K562 (cell line): ENCODE data around the gene FOXJ1. TPM values are rescaled to one million over a fixed set of nuclear protein-coding genes. Genes with fewer than 3 reads are reported as not detected.
A peak's percentile ranks its signal among the peaks of the same experiment; 100 is the strongest.

Experiments
- BRD9 ChIP-seq: fragments of 450-650 bp; IDR thresholded peaks from 2 replicates; pipeline ENCODE4 v1.6.1; 2018; ENCODE audit warnings: low read depth; ENCODE audit not compliant: partially characterized antibody
- CEBPB ChIP-seq: fragments of 450-650 bp; IDR thresholded peaks from 2 replicates; pipeline ENCODE4 v1.6.1; 2016; ENCODE audit warnings: missing genetic modification characterization, missing compliant biosample characterization
- DPF2 ChIP-seq: fragments of 450-650 bp; IDR thresholded peaks from 2 replicates; pipeline ENCODE4 v1.6.1; 2016
- EP300 ChIP-seq: IDR thresholded peaks from 2 replicates; pipeline ENCODE4 v1.6.1; 2012; ENCODE audit warnings: low read length, improper control_type of control experiment
- GABPA ChIP-seq: fragments of 200-800 bp; sonication (Bioruptor generic); conservative IDR thresholded peaks from 2 replicates; pipeline ENCODE4 v1.6.1; 2016; ENCODE audit warnings: low read depth, missing genetic modification characterization, missing compliant biosample characterization
- GATAD2B ChIP-seq: fragments of 450-650 bp; IDR thresholded peaks from 2 replicates; pipeline ENCODE4 v1.6.1; 2017; ENCODE audit warnings: mild to moderate bottlenecking, borderline replicate concordance
- KLF13 ChIP-seq: fragments of 450-650 bp; IDR thresholded peaks from 2 replicates; pipeline ENCODE4 v1.6.1; 2016; ENCODE audit warnings: missing genetic modification characterization, low read depth, mild to moderate bottlenecking, missing compliant biosample characterization, moderate library complexity, borderline replicate concordance
- MTA3 ChIP-seq: fragments of 450-650 bp; formaldehyde crosslinking; IDR thresholded peaks from 2 replicates; pipeline ENCODE4 v1.6.1; 2017; ENCODE audit warnings: mild to moderate bottlenecking, borderline replicate concordance
- NRF1 ChIP-seq, 2 experiments: fragments of 450-650 bp; IDR thresholded peaks in 1 of 2; conservative IDR thresholded peaks in 1 of 2; 2 replicates each; pipeline ENCODE4 v1.6.1; 2014; ENCODE audit warnings: mild to moderate bottlenecking in 2 of 2
- PHF20 ChIP-seq: fragments of 450-650 bp; IDR thresholded peaks from 2 replicates; pipeline ENCODE4 v1.6.1; 2018; ENCODE audit not compliant: partially characterized antibody
- TAF1 ChIP-seq: IDR thresholded peaks from 2 replicates; pipeline ENCODE4 v1.6.1; 2011; ENCODE audit warnings: mild to moderate bottlenecking, low read length, moderate library complexity; ENCODE audit not compliant: insufficient read depth, control insufficient read depth, severe bottlenecking; ENCODE audit errors: extremely low read depth
- YY1 ChIP-seq, 3 experiments: IDR thresholded peaks; 2 replicates each; pipeline ENCODE4 v1.6.1; 2011; ENCODE audit warnings: low read length in 2 of 3, mild to moderate bottlenecking in 2 of 3, moderate library complexity in 2 of 3, borderline replicate concordance in 1 of 3, control low read depth in 1 of 3, low read depth in 1 of 3; ENCODE audit not compliant: insufficient read depth in 3 of 3, insufficient replicate concordance in 2 of 3, control insufficient read depth in 1 of 3, insufficient read length in 1 of 3; ENCODE audit errors: extremely low read depth in 1 of 3
- ZBTB11 ChIP-seq, 3 experiments: fragments of 200-800 bp in 1 of 3; fragments of 250-450 bp in 1 of 3; fragments of 450-650 bp in 1 of 3; sonication (Bioruptor Pico) in 1 of 3; sonication (Bioruptor generic) in 1 of 3; formaldehyde crosslinking in 1 of 3; IDR thresholded peaks; 2 replicates each; pipeline versions ENCODE4 v1.6.1 to v1.8.0; 2016 to 2022; ENCODE audit warnings: mild to moderate bottlenecking in 2 of 3, missing genetic modification characterization in 2 of 3, missing compliant biosample characterization in 1 of 3, moderate library complexity in 1 of 3
- ZNF507 ChIP-seq: conservative IDR thresholded peaks from 2 replicates; pipeline ENCODE4 v1.6.1; 2017; ENCODE audit warnings: missing genetic modification characterization, missing compliant biosample characterization
- ZNF561 ChIP-seq: fragments of 450-650 bp; formaldehyde crosslinking; conservative IDR thresholded peaks from 2 replicates; pipeline ENCODE4 v1.4.0; 2020; ENCODE audit warnings: mild to moderate bottlenecking, moderate library complexity
- ZNF592 ChIP-seq: fragments of 450-650 bp; IDR thresholded peaks from 2 replicates; pipeline ENCODE4 v1.6.1; 2017; ENCODE audit warnings: antibody characterized with exemption, mild to moderate bottlenecking
- polyA plus RNA-seq, 8 experiments: library from polyadenylated mRNA; depleted of rRNA in 4 of 8; stranded (reverse) in 5 of 8; unstranded in 3 of 8; fragments of >200 nt; fragmentation: Nextera tagmentation in 2 of 8; fragmentation: Illumina TruSeq in 1 of 8; extraction: Ambion mirVana in 2 of 8; extraction: Trizol in 1 of 8; gene quantifications; 2 replicates each; pipeline versions ENCODE4 v1.2.1 to v1.2.3, GENCODE V29; 2011 to 2014; ENCODE audit warnings: inconsistent platforms in 1 of 8, missing spikeins in 1 of 8
- total RNA-seq, 7 experiments: library from RNA; depleted of rRNA in 6 of 7; stranded (reverse); fragments of >200 nt in 6 of 7; fragmentation: Illumina TruSeq in 2 of 7; extraction: Trizol in 2 of 7; gene quantifications; 2 replicates each; pipeline versions ENCODE4 v1.2.1 to v1.2.3, GENCODE V29; 2011 to 2021; ENCODE audit warnings: low replicate concordance in 1 of 7

FOXJ1 gene
- total and polyA plus RNA-seq, 9 of the 15 experiments (the other 6 are each of a cell fraction or from before 2014, with no cell fraction given): 0.07 TPM; not detected in 8

GRCh38 chr17:76179496-76180467 is 38.7 kb upstream of the FOXJ1 start (continued):
- TF ChIP-seq CEBPB (tag): peak; percentile 33
- 0 out of 2 replicates have a peak, but pooled peaks have one; percentile 55 for TF ChIP-seq GATAD2B
- TF ChIP-seq YY1 (IDR thresholded peaks at IDR 0.05; ENCODE audit: borderline replicate concordance in 1 of 3, control insufficient read depth in 1 of 3, extremely low read depth in 1 of 3, insufficient read depth in 3 of 3, insufficient read length in 1 of 3, insufficient replicate concordance in 2 of 3, low read depth in 1 of 3, low read length in 2 of 3): peak in 1 of 3 experiments; percentile 42
- TF ChIP-seq MTA3: no peak
- TF ChIP-seq ZBTB11 (CRISPR knock-in tag; IDR thresholded peaks at IDR 0.05): 0 out of 6 replicates have a peak, but pooled peaks of 1 of the 3 experiments have one; percentile 8
- peak; percentile 36 for TF ChIP-seq PHF20
- TF ChIP-seq KLF13: no peak
- peak; percentile 75 for TF ChIP-seq BRD9
- TF ChIP-seq ZNF592: peak; percentile 89
- no peak for TF ChIP-seq ZNF507 (tag)
- peak; percentile 65; the same call in 1 of the 2 replicates for TF ChIP-seq DPF2
- TF ChIP-seq EP300: peak; percentile 67; the same call in 1 of the 2 replicates
- no peak for TF ChIP-seq ZNF561 (CRISPR knock-in tag)
- TF ChIP-seq NRF1 (conservative IDR thresholded peaks at IDR 0.05 in 1 of 2, IDR thresholded peaks at IDR 0.05 in 1 of 2): peak; percentile 18 to 19; a peak in 1 of 4 replicates
- TF ChIP-seq GABPA (tag): peak; percentile 86
- peak; percentile 34 for TF ChIP-seq TAF1
